ENCODE measurements around the gene MRPL10. TPM values are rescaled to one million over a fixed set of nuclear protein-coding genes. Genes with fewer than 3 reads are reported as not detected.

Gene MRPL10
- total and polyA plus RNA-seq, 10 of the 15 experiments (the other 5 are each of a cell fraction or from before 2014, with no cell fraction given) = 18.9 to 61.9 (median 47.3) TPM

GRCh38 chr17:47867813-47868533, 36.6 kb upstream of the MRPL10 start:
- H4K20me1 ChIP-seq (ENCODE audit: control insufficient read depth, insufficient read depth) = no peaks in the 10 kb centered on the region
- WGBS (ENCODE audit: insufficient coverage, insufficient replicate concordance, low lambda C conversion rate, missing lambda C conversion rate) = 29% methylated on average over 11 of the region's 11 CpGs
- DNase-seq (ENCODE audit: low read depth, low spot score) (no peak), FAIRE-seq (no peak), ATAC-seq (no peak)
- SMC1A ChIA-PET (ENCODE audit: uncharacterized antibody, unreplicated experiment) = interaction anchor here (0.6 kb wide), 1 partner anchor 136 kb away, joined by 3 read pairs; no protein-coding TSS in a partner anchor
- H2AFZ ChIP-seq (ENCODE audit: control insufficient read depth, low read depth, low read length) = no peak overlapping the region
- intact Hi-C loops (cut with micrococcal nuclease; ENCODE audit: unreplicated experiment) = no loop called here
- no peak overlapping the region for H3K9ac ChIP-seq (ENCODE audit: control insufficient read depth, insufficient read depth, low read length)
- POLR2A ChIA-PET = interaction anchor here (0.6 kb wide), 1 partner anchor 96 kb away, joined by 5 read pairs; no protein-coding TSS in a partner anchor
- in situ Hi-C loops (cut with MboI) = no loop called here
- no peak overlapping the region for H3K4me3 ChIP-seq
- no peaks in the 10 kb centered on the region for H3K79me2 ChIP-seq (ENCODE audit: control insufficient read depth, insufficient read depth, low read length)
- H3K27ac ChIP-seq (ENCODE audit: control insufficient read depth, insufficient read depth) = no peak overlapping the region
- H3K36me3 ChIP-seq (ENCODE audit: control insufficient read depth in 2 of 2, insufficient read depth in 2 of 2, low read length in 1 of 2) = no peaks in the 10 kb centered on the region
- no peak overlapping the region for H3K4me2 ChIP-seq (ENCODE audit: control insufficient read depth, insufficient read depth)
- CTCF ChIA-PET = interaction anchor here (0.8 kb wide), 1 partner anchor 11 kb away, joined by 3 read pairs; no protein-coding TSS in a partner anchor
- H3K9me3 ChIP-seq (replicated peaks; ENCODE audit: control insufficient read depth, insufficient read depth, low read length) = no peaks in the 10 kb centered on the region
- RAD21 ChIA-PET (ENCODE audit: unreplicated experiment) = no interaction called here
- no TSS peak for BruUV-seq (replicated peaks)
- TF ChIP-seq TCF7 (IDR thresholded peaks at IDR 0.05; ENCODE audit: borderline replicate concordance) (no peak), REST (IDR thresholded peaks at IDR 0.05; ENCODE audit: low read depth, low read length) (no peak)
- no peaks in the 10 kb centered on the region; the same call in 1 of the 2 replicates for H3K4me1 ChIP-seq (ENCODE audit: control insufficient read depth, insufficient read depth, low read length)
- H3K27me3 ChIP-seq (replicated peaks in 1 of 2; ENCODE audit: control insufficient read depth in 2 of 2, insufficient read depth in 2 of 2, low read length in 1 of 2) = peaks cover 0 to 3% of the 10 kb centered on the region in 2 experiments
